HTERT RPE-1 (cell line): Measurements from ENCODE around the gene AP1G2.
"Not testable (repeated sequence)": the region's sequence is repeated elsewhere in the genome, so short reads cannot be mapped to it uniquely, and the experiment has no call there.

ENCODE experiments used
- in situ Hi-C: fragments of 300-500 bp; cut with MboI; formaldehyde crosslinking; loops from 4 replicates; pipeline ENCODE4 v1.14.3; 2020; ENCODE audit warnings: low sequenced_read_pairs

AP1G2 gene

DNA sequence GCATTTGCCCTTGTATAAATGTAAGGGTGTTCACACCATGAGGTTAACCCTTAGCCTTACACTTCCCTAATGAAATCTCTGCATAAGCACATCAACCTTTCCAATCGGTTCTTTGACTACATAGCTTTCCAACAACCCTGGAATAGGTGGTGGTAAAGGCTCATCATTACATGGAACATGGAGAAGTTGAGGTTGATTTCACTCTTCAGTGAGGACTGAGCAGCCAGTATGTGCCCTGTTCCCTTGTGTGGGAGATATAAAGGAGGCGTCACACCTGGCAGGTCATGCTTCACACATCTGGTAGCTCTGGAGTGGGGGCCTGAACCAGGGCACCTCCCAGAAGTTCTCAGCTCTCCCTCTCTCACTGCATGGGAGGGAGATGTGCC, 32.7 kb upstream of the AP1G2 start:
- in situ Hi-C loops, result no loop called here

DNA sequence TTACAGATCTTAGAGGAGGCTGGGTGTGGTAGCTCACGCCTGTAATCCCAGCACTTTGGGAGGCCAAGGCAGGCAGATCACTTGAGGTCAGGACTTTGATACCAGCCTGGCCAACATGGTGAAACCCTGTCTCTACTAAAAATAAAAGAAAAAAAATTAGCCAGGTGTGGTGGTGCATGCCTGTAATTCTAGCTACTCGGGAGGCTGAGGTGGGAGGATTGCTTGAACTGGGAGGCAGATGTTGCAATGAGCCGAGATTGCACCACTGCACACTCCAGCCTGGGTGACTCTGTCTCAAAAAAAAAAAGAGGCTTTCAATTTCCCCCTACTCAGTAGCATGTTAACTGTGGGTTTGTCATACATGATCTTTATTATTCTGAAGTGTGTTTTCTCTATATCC, 26.6 kb upstream of the AP1G2 start:
- in situ Hi-C loops, result not testable (repeated sequence)

DNA sequence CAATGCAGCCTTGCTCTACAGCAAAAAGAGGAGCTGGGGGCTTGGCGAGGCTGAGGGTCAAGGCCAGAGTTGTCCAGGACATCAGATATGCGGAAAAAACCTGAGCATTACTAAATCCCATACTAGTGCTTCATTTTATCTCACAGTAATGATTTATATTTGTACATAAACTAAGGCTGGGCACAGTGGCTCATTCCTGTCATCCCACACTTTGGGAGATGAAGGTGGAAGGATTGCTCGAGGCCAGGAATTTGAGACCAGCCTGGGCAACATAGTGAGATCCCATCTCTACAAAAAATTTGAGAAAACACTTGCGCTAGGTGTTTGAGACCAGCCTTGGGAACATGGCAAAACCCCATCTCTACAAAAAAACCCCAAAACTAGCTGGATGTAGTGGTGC, 22.6 kb upstream of the AP1G2 start:
- in situ Hi-C loops, result no loop called here

DNA sequence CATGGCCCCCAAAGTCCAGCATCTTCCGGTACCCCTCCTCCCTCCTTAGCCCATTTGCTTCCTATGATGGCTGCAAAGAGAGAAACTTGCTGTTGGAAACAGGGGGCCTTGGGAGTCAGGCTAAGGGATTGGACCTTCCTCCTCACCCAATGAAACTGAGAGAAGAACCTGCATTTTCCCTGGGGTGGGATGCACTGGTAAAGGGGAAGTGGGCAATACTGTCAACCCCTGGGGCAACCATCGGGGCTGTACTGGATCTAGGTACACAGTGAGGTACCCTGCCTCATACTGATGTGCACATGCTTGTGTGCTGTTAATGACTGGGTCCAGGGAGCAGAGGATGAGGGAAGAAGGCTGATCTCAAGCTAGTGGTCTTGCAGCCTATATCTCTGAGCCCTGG, 22.0 kb upstream of the AP1G2 start:
- in situ Hi-C loops, result no loop called here

DNA sequence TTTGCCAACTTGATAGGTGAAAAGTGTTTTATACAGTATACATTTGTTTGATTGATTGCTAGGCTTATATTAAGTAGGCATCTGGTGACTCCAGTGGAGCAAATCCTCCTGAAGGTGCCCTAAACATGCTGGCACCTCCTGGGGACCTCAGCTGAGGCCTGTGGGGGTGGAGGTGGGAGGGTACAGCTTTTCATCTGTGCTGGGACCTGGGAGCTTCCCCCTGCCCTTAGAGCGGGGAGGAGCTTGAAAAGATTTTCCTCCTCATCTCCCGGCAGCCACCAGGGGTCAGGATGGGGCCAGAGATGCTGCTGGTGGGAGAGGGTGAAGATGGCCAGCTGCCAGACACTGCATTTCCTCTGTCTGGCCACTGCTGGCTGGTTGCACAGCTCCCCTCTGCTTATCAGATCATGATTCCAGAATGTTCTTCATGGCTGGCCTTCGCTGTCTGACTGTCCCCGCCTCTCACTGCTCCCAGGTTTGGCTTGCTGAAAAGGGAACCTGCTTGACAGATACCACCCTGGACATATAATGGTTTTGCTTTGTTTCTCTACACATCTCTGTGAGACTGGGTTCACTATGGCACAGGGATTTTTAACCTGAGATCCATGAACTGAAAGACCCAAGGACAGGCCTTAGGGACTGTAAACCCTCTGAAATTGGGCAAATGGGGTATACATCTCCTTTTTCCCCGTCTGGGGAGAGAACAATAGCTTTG, 21.4 kb upstream of the AP1G2 start:
- in situ Hi-C loops, result no loop called here

DNA sequence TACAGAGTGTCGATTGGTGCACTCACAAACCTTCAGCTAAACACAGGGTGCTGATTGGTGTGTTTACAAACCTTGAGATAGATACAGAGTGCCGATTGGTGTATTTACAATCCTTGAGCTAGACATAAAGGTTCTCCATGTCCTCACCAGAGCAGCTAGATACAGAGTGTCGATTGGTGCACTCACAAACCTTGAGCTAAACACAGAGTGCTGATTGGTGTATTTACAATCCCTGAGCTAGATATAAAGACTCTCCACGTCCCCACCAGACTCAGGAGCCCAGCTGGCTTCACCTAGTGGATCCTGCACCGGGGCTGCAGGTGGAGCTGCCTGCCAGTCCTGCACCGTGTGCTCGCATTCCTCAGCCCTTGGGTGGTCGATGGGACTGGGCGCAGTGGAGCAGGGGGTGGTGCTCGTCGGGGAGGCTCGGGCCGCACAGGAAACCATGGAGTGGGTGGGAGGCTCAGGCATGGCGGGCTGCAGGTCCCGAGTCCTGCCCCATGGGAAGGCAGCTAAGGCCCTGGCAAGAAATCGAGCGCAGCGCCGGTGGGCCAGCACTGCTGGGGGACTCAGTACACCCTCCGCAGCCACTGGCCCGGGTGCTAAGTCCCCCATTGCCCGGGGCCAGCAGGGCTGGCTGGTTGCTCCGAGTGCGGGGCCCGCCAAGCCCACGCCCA, 17.1 kb upstream of the AP1G2 start:
- in situ Hi-C loops, result not testable (repeated sequence)

DNA sequence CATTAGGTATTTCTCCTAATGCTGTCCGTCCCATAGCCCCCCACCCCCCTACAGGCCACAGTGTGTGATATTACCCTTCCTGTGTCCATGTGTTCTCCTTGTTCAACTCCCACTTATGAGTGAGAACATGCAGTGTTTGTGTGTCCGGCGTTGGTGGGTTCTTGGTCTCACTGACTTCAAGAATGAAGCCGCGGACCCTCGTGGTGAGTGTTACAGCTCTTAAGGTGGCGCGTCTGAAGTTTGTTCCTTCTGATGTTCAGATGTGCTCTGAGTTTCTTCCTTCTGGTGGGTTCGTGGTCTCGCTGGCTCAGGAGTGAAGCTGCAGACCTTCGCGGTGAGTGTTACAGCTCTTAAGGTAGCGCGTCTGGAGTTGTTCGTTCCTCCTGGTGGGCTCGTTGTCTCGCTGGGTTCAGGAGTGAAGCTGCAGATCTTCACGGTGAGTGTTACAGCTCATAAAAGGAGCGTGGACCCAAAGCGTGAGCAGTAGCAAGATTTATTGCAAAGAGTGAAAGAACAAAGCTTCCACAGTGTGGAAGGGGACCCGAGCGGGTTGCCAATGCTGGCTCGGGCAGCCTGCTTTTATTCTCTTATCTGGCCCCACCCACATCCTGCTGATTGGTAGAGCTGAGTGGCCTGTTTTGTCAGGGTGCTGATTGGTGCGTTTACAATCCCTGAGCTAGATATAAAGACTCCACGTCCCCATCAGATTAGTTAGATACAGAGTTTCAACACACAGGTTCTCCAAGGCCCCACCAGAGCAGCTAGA, 16.4 kb upstream of the AP1G2 start:
- in situ Hi-C loops, result not testable (repeated sequence)

DNA sequence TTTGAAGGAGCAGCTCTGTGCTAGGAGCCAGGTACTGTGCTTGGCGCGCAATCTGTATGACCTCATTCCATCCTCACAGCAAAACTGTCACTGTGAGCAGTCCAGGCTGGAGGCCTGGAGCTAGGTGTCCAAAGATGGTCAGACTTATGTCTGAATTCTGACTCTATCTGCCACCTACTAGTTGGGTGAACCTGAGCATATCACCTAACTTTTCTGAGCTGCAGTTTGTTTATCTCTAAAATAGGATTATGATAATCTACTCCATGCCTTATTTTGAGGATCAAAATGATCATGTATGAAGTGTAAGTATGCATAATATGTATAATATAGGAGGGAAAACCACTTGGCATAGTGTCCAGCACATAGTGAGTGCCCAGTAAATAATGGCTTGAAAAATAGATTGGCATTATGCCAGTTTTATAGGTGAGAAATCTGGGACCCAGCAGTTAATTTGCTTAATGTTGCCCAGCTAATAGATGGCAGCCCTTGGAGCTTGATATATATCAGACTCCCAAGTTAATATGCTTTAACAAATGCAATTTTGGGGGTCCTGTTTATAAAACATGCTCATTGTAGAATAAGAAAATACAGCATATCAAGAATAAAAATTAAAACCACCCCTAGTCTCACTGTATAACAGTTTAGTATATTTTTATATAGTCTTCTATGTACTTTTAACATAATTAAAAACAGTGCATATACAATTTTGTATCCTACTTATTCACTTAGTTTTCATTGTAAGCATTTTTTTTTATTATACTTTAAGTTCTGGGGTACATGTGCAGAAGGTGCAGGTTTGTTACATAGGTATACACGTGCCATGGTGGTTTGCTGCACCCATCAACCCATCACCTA, 15.5 kb upstream of the AP1G2 start:
- in situ Hi-C loops, result no loop called here

DNA sequence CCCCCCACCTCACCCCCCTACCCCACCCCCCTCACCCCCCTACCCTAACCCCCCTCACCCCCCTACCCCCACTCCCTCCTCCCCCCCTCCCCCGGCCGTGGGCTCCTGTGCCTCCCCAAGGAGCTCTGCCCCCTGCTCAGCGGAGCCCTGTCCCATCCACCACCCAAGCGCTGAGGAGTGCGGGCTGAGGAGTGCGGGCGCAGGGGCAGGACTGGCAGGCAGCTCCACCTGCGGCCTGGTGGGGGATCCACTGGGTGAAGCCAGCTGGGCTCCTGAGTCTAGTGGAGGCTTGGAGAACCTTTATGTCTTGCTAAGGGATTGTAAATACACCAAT, 13.3 kb upstream of the AP1G2 start:
- in situ Hi-C loops, result no loop called here

DNA sequence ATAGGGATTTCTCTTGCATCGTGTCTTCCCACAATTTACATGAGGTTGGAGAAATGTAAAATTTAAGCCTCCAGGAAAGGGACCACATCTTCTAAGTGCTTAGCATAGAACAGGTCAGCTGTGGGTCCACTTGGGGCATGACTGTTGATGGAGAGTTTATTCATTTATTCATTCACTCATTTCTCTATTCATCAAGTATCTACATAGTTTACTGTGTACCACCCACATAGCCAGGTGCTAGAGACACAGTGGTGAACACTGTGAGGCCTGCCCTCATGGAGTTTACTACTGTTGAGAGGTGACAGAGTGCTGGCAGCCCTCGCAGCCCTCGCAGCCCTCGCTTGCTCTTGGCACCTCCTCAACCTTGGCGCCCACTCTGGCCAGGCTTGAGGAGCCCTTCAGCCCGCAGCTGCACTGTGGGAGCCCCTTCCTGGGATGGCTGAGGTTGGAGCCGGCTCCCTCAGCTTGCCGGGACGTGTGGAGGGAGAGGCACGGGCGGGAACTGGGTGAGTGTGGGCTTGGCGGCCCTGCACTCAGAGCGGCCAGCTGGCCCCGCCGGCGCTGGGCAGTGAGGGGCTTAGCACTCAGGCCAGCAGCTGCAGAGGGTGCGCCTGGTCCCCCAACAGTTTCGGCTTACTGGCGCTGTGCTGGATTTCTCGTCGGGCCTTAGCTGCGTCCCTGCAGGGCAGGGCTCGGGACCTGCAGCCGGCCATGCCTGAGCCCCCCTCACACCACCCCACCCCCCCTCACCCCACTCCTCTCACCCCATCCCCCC, 12.7 kb upstream of the AP1G2 start:
- in situ Hi-C loops, result no loop called here

DNA sequence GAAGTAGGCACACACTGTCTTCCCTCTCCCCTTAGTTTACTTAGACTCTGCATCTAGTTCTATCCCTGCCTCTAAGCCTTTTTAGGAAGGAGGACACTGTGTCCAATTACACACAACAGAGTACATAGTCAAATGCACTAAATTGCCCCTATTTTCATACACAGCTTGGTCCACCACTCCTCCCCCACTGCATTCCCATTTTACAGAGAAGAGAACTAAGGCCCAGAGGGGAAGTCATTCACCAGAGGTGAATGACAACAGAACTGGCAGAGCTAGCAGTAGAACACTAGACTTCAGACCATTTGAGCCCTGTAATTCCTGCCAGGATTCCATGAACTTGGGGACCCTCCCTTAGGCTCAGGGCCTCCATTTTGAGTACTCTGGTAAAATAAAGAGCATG, 12.1 kb upstream of the AP1G2 start:
- in situ Hi-C loops, result no loop called here

DNA sequence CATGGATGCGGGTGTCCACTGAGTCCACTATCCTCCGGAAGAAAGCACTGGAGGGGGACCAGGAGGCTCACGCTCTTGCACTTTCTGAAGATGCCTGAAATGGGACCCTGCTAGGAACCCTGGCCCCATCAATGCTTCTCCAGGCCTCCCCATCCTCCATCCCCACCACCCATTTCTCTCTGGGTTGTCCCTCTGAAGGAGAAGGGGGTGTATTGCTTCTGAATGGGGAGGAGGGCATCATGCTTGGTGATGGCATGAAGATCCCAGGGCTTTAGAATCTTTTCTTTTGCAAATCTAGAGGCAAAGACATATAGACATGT, 11.7 kb upstream of the AP1G2 start:
- in situ Hi-C loops, result no loop called here

DNA sequence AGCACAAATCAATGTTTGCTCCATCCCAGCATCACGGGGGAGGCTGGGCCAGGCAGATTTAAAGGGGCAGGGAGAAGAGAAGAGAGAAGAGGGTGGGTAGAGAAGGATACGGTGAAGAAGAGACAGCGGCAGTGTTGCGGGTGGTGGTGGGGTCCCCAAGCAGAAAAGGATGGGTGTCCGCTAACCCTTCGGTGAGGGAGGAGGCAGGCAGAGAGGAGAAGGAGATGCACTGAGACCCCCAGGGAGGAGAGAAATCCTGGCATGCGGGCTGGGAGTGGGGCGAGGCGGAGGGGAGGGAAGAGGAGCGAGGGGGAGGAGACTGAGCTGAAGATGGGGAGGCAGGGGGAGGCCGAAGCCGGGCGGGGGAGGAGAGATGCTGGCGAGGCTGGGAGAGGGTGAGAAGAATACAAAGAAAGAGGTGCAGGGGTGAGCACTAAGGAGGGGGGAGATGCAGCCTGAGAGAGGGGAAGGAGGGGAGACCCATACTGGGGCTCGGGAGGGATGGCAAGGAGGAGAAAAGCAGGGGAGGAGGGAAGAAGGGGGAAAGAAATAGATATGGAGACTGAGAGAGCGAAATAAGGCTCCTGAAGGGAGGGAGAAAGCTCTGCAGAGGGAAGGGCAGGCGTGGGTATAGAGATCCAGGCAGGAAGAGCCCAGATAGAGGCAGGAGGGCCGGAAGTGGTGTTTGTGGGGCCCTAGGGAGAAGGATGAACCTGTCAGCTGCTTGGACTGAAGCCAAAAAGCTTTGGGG, 11.1 kb upstream of the AP1G2 start, which contains the start of gene JPH4:
Gene JPH4, minus strand, starts transcription at position 231 of the 751 bp plus-strand sequence. CDS start 1,337 bp downstream, outside the sequence.
- in situ Hi-C loops, result no loop called here

DNA sequence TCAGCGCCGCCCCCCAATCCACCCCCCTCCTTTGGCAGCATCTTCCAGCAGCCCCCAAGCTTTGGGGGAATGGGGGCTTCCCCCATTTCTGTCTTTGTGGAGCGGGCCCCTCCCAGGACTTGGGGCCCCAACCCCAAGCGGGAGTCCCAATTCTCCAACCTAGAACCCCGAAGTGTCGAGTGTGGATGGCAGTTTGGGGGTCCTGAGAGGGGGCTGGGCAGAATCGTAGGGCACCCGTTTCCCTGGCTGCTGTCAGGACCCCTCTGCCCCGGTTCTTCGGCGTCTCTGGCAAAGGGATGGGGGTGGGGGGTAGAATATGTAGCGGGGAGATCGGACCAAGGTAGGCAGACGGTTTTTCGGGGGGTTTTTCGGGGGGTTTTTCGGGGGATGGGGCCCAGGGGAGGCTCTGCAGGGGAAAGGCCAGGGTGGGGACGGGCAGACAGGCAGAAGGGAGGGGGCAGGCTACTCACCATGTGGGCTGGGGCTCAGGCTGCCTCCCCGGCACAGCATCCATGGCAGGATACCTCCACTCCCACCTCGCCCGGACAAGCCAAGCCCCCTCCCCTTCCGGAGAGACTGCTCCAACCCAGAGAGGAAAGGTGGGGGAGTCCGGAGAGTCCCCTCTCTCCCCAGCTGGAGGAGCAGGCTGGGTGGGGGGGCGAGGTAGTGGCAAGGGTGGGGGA, 10.3 kb upstream of the AP1G2 start:
- in situ Hi-C loops, result no loop called here

DNA sequence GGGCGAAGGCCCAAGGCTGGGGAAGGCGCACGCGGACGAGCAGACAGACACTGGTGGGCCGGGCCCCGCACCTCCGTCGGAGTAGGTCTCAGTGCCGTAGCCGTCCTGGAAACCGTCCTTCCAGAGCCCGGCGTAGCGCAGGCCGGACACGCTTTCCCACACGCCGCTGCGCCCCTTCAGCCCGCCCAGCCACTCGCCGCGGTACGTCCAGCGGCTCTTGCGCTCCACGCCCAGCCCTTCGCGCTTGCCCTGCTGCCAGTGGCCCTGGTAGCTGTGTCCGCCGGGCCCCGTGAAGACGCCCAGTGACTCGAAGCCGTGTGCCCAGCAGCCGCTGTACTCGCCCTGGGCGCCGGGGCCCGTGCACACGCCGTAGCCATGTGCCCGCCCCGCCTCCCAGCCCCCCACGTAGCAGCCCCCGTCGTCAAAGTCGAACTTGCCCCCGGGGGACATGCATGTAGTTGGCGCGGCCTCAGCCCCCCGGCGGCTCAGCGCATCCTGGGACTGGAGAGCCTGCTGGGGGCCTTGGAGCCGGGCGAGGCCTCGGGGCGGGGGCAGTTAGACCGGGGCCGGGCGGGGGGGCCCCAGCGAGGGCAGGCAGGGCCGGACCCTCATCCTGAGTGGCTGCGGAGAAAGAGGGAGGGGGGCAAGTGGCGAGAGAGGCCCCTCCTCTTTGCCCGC, 9.6 kb upstream of the AP1G2 start:
- in situ Hi-C loops, result no loop called here

DNA sequence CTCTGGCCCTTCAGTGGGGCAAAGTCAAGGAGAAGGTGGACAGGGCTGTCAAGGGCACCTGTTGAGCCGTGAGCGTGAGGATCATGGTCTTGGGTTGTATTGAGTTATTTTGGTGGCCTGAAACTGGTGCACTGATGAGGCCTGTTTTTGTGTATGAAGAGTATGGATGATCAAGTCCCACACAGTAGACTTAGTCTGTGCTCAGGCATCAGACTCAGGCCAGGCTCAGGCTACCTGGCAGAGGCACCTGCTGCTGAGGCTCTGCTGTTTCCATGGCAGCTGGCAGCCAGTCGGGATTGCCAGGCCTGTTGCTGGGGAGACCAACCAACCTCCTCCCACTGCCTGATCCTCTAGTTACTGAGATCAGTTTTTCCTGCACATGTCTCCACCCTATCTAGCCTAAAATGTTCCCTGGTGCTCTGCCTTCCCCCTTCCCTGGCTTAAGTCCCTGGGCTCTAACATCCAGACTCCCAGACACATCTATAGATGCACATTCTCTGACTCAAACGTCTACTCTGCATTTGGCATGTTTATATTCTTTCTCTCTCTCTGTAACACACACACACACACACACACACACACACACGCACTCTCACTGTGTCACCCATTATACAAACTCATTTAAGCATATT, 5.9 kb upstream of the AP1G2 start:
- in situ Hi-C loops, result no loop called here

DNA sequence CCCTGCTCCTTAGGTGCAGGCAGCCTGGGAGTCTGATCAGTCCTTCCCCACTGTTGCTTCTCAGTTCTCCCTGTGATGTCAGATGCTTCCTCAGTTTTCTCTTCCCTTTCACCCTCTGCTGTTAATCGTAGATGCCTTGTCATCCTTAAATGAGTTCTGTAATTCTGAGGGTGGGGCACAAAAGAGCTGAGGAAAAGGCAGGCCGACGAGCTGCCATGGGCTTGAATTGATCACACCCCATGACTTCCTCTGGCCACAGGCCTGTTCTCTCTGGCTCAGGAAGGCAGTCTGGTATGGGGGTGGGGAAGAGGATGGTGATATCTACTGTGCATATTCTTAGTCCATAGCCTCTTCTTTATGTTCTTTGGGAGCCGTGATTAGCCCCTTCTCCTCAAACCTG, 5.2 kb upstream of the AP1G2 start:
- in situ Hi-C loops, result no loop called here

DNA sequence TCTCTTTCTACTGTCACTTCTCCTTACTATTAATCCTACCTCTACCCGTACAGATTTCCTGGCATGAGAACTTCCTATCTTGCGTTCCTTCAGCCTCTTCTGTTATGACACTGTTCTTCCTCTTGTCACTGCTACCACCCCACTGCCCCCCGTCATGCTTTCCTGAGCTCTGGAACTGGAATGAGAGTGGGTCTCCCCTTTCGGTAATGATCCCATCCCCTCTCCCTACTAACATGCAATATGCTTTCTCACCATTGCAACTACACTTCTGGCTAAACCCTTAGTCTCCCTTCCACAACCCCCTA, 4.9 kb upstream of the AP1G2 start:
- in situ Hi-C loops, result no loop called here
